Osteoblast (primary cell): ENCODE measurements around the gene BCOR. TPM values are rescaled to one million over a fixed set of nuclear protein-coding genes. Genes with fewer than 3 reads are reported as not detected.

ENCODE experiments used
- DNase-seq: peaks from one replicate; pipeline ENCODE4 v3.0.0; 2011; ENCODE audit warnings: low spot score, mixed read lengths; ENCODE audit not compliant: insufficient read length; ENCODE audit errors: missing footprints
- H2AFZ ChIP-seq: 2 replicates; pipeline ENCODE4 v1.6.0; 2011; ENCODE audit warnings: mild to moderate bottlenecking, low read length
- H3K27ac ChIP-seq: 2 replicates; pipeline ENCODE4 v1.5.1; 2011; ENCODE audit warnings: mild to moderate bottlenecking, low read depth, low read length, moderate library complexity
- H3K27me3 ChIP-seq: 2 replicates; pipeline ENCODE4 v1.6.0; 2012; ENCODE audit warnings: mild to moderate bottlenecking, control low read depth, inconsistent platforms, low read length, moderate library complexity; ENCODE audit not compliant: insufficient read depth
- H3K36me3 ChIP-seq: 2 replicates; pipeline ENCODE4 v1.5.1; 2011; ENCODE audit warnings: mild to moderate bottlenecking, low read length, control low read depth, moderate library complexity; ENCODE audit not compliant: insufficient read depth
- H3K4me1 ChIP-seq: 2 replicates; pipeline ENCODE4 v1.5.1; 2011; ENCODE audit warnings: mild to moderate bottlenecking, low read length, control low read depth, moderate library complexity; ENCODE audit not compliant: insufficient read depth
- H3K4me2 ChIP-seq: 2 replicates; pipeline ENCODE4 v1.6.0; 2011; ENCODE audit warnings: mild to moderate bottlenecking, low read length; ENCODE audit not compliant: insufficient read depth
- H3K4me3 ChIP-seq: fragments of 200-600 bp; sonication (generic); 3 replicates; pipeline ENCODE4 v1.5.1; 2012; ENCODE audit warnings: mild to moderate bottlenecking, low read length, inconsistent platforms; ENCODE audit not compliant: insufficient read depth
- H3K79me2 ChIP-seq: 2 replicates; pipeline ENCODE4 v1.6.0; 2012; ENCODE audit warnings: mild to moderate bottlenecking, low read length, control low read depth, inconsistent platforms; ENCODE audit not compliant: insufficient read depth
- H3K9me3 ChIP-seq: 2 replicates; pipeline ENCODE4 v1.5.1; 2011; ENCODE audit warnings: low read depth, low read length, control low read depth
- H4K20me1 ChIP-seq: 2 replicates; pipeline ENCODE4 v1.6.0; 2012; ENCODE audit warnings: mild to moderate bottlenecking, low read length, control low read depth; ENCODE audit not compliant: insufficient read depth
- total RNA-seq: library from RNA; depleted of rRNA; stranded (reverse); fragments of >200 nt; gene quantifications from 2 replicates; pipeline ENCODE4 v1.2.3, GENCODE V29; 2012
- TF ChIP-seq, protein P1 (sequence below): IDR thresholded peaks from 2 replicates; pipeline ENCODE4 v1.5.1; 2011; ENCODE audit warnings: mild to moderate bottlenecking, low read depth, low read length, moderate library complexity; ENCODE audit errors: extremely low read depth

The BCOR gene
- total RNA-seq, 1 donor: 14.8 TPM

DNA sequence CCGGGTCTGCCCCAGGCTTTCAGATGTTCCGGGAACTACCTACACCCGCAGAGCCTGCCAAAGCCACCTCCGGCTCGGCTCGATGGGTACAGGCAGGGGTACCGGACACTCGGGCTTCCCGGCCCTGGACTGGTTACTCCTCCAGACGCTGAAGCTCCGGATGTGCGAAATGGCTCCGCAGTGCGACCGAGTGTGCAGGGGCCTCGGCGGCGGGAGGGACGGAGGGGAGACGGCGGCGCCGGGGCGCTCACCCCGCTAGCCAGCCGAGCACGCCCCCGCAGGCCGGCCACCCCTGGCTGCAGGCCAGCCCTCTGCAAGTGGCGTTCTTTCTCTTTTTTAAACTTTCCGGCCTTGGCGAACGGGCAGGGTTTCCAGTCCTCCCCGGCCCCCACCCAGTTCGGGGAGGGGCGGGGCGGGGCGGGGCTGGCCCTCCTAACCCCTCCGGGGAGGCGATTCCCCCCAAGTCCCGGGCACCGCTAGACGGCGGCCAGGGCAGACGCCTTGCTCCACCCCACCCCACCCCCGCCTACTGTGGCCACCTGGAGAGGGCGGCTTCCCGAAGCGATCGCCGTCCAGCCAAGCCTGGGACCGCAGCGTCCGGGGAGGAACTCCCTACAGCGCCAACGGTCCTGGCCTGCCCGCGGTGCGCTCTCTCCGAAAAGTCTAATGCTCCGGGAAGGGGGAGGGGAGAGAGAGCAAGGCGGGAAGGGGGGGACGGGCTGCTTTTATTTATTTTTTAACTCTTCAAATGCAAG lies 7.5 kb downstream of the BCOR start:
- TF ChIP-seq, protein P1, sequence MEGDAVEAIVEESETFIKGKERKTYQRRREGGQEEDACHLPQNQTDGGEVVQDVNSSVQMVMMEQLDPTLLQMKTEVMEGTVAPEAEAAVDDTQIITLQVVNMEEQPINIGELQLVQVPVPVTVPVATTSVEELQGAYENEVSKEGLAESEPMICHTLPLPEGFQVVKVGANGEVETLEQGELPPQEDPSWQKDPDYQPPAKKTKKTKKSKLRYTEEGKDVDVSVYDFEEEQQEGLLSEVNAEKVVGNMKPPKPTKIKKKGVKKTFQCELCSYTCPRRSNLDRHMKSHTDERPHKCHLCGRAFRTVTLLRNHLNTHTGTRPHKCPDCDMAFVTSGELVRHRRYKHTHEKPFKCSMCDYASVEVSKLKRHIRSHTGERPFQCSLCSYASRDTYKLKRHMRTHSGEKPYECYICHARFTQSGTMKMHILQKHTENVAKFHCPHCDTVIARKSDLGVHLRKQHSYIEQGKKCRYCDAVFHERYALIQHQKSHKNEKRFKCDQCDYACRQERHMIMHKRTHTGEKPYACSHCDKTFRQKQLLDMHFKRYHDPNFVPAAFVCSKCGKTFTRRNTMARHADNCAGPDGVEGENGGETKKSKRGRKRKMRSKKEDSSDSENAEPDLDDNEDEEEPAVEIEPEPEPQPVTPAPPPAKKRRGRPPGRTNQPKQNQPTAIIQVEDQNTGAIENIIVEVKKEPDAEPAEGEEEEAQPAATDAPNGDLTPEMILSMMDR: no peak
- Histone ChIP-seq H4K20me1 (peaks cover 54% of the 10 kb centered on the region), H3K79me2 (peaks cover 93% of the 10 kb centered on the region), H3K4me2 (peak overlapping the region; percentile 61), H3K4me1 (peaks cover 9% of the 10 kb centered on the region), H3K27ac (no peak overlapping the region), H3K9me3 (no peaks in the 10 kb centered on the region), H2AFZ (peak overlapping the region; percentile 10), H3K4me3 (peak overlapping the region; percentile 65), H3K27me3 (peaks cover 43% of the 10 kb centered on the region), H3K36me3 (no peaks in the 10 kb centered on the region)
- DNase-seq: peak; percentile 92

DNA sequence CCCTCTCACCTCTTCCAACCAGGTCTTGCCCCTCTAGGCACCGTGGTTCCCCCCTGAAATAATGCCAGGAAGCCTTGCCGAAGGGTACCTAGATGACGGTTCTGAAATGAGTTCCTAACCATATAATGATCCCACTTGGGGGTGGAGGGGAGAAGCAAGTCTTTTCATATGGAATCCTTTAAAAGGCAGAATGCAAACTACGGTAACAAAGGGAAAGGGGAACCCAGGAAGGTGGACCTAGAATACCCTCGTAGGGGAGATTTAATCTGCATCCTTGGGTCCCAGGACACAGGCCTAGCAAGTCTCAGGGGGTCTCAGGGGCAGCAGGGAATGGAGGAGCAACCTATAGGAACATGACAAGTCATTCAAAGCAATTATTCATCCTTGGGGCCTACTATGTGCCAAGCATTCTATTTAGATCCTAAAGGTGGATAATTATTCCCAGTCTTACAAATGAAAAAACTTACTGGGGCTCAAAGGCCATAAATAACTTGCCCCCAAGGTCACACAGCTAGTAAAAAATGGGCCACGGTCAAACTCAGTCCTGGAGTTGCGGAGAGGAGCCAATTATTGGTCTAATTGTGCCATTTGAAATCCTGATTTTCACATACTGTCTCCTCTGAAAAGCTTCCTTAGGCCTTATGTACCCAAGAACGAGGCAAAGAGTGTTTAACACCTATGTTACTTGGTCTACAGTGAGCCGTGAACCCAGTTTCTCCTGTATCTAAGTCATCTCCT lies 8.8 kb downstream of the BCOR start:
- H4K20me1 ChIP-seq: peaks cover 61% of the 10 kb centered on the region
- no peak overlapping the region for H3K4me3 ChIP-seq
- H2AFZ ChIP-seq: no peak overlapping the region
- no peak overlapping the region for H3K27ac ChIP-seq
- peaks cover 43% of the 10 kb centered on the region for H3K27me3 ChIP-seq
- TF ChIP-seq, protein P1: no peak
- peak; percentile 38 for DNase-seq
- peaks cover 86% of the 10 kb centered on the region for H3K79me2 ChIP-seq
- no peaks in the 10 kb centered on the region for H3K36me3 ChIP-seq
- no peak overlapping the region for H3K4me2 ChIP-seq
- peaks cover 20% of the 10 kb centered on the region for H3K4me1 ChIP-seq
- H3K9me3 ChIP-seq: no peaks in the 10 kb centered on the region

DNA sequence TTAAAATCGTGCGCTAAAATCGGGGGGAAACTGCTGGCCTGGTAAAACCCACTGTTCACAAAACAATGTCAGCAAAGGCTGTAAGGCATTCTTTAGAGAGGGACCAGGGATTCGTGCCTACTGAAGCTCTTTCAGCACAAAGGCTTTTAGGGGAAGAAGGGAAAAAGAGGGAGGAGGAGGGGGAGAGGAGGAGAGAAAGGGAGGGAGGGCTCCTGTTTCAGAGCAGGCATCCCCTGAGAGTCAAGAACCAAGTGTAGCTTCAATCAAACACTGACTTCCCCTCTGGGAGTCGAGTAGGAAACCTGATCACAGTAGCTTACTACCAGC lies 9.5 kb downstream of the BCOR start:
- TF ChIP-seq, protein P1: no peak
- no peaks in the 10 kb centered on the region for H3K36me3 ChIP-seq
- H3K4me2 ChIP-seq: no peak overlapping the region
- H3K4me3 ChIP-seq: no peak overlapping the region
- no peak overlapping the region for H2AFZ ChIP-seq
- no peak overlapping the region for H3K27ac ChIP-seq
- no peaks in the 10 kb centered on the region for H3K9me3 ChIP-seq
- DNase-seq: no peak
- peaks cover 64% of the 10 kb centered on the region for H4K20me1 ChIP-seq
- H3K79me2 ChIP-seq: peaks cover 86% of the 10 kb centered on the region
- H3K27me3 ChIP-seq: peaks cover 40% of the 10 kb centered on the region
- H3K4me1 ChIP-seq: peaks cover 23% of the 10 kb centered on the region
